Prostate gland (tissue), 2 donors: ENCODE data around the gene KRT72. TPM values are rescaled to one million over a fixed set of nuclear protein-coding genes. Genes with fewer than 3 reads are reported as not detected.

Experiments
- DNase-seq: peaks from one replicate; pipeline ENCODE4 v3.0.0-alpha.2; 2019; ENCODE audit warnings: low spot score
- H3K27ac ChIP-seq, 2 donors: fragments of 200-600 bp; sonication (generic); 2 replicates each; pipeline ENCODE4 v1.5.1; 2017 to 2019
- H3K27me3 ChIP-seq: fragments of 200-600 bp; sonication (generic); replicated peaks from 2 replicates; pipeline ENCODE4 v1.5.1; 2019; ENCODE audit not compliant: insufficient read depth
- H3K36me3 ChIP-seq, 2 donors: fragments of 200-600 bp; sonication (generic); 1 replicate in 1 of 2; 2 replicates in 1 of 2; pipeline versions ENCODE4 v1.5.1 to v1.8.1; 2017 to 2019
- H3K4me1 ChIP-seq: fragments of 200-600 bp; sonication (generic); replicated peaks from 2 replicates; pipeline ENCODE4 v1.5.1; 2019
- H3K4me3 ChIP-seq, 2 donors: fragments of 200-600 bp; sonication (generic); 2 replicates each; pipeline ENCODE4 v1.5.1; 2017 to 2019
- H3K9me3 ChIP-seq: fragments of 200-600 bp; sonication (generic); 2 replicates; pipeline ENCODE4 v1.5.1; 2017
- POLR2A ChIP-seq: fragments of 450-650 bp; IDR thresholded peaks from one replicate; pipeline ENCODE4 v1.6.1; 2016; ENCODE audit warnings: antibody characterized with exemption, mild to moderate bottlenecking
- POLR2AphosphoS5 ChIP-seq: sonication (generic); formaldehyde crosslinking; IDR thresholded peaks from one replicate; pipeline ENCODE4 v1.6.1; 2017; ENCODE audit warnings: antibody characterized with exemption
- WGBS: methylation state at CpG from one replicate; pipeline ENCODE4 v1.1.5; 2018; 5-methylcytosine and 5-hydroxymethylcytosine counted together
- intact Hi-C: fragments of 100-400 bp; cut with DNase I; formaldehyde crosslinking; loops from one replicate; pipeline ENCODE4 v1.14.2; 2022
- total RNA-seq, 2 donors: library from RNA; depleted of rRNA; stranded (reverse); fragments of >200 nt; gene quantifications; one replicate each; pipeline ENCODE4 v1.1.0, GENCODE V29; 2016
- TF ChIP-seq, protein P1 (sequence below), 4 experiments: fragments of 200-600 bp in 2 of 4; fragments of 450-650 bp in 2 of 4; sonication (generic) in 2 of 4; IDR thresholded peaks; 1 replicate in 3 of 4; 2 replicates in 1 of 4; pipeline ENCODE4 v1.5.1; 2016 to 2019; ENCODE audit warnings: antibody characterized with exemption in 4 of 4, mild to moderate bottlenecking in 2 of 4, moderate library complexity in 2 of 4

Gene KRT72
- total RNA-seq, 2 donors from 2014 or later, result 22.1 TPM; not detected in 1

DNA sequence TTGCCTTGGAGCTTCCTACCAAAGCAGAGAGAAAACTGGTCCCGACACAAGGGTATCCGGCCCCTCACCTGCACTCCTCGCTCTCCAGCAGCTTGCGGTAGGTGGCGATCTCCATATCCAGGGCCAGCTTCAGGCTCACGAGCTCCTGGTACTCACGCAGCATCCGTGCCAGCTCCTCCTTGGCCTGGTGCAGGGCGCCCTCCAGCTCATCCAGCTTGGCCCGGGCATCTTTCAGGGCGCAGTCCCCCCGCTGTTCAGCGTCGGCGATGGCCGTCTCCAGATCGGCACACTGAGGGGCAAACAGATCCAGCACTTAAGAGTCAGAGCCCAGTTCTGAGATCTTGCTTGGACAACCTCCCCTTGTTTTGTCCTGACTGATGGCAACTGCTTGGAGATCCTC is 13.7 kb downstream of the KRT72 start:
- Histone ChIP-seq H3K27me3 (no peaks in the 10 kb centered on the region), H3K36me3 (no peaks in the 10 kb centered on the region), H3K9me3 (no peaks in the 10 kb centered on the region), H3K27ac (no peak overlapping the region), H3K4me3 (no peak overlapping the region), H3K4me1 (no peaks in the 10 kb centered on the region)
- DNase-seq, result no peak
- intact Hi-C loops, result loop anchor here (10.0 kb wide), 1 partner anchor 377 kb away; no protein-coding TSS in a partner anchor
- WGBS, result 95% methylated on average over 17 of the region's 17 CpGs
- TF ChIP-seq POLR2A (no peak), POLR2AphosphoS5 (no peak)
- TF ChIP-seq, protein P1, sequence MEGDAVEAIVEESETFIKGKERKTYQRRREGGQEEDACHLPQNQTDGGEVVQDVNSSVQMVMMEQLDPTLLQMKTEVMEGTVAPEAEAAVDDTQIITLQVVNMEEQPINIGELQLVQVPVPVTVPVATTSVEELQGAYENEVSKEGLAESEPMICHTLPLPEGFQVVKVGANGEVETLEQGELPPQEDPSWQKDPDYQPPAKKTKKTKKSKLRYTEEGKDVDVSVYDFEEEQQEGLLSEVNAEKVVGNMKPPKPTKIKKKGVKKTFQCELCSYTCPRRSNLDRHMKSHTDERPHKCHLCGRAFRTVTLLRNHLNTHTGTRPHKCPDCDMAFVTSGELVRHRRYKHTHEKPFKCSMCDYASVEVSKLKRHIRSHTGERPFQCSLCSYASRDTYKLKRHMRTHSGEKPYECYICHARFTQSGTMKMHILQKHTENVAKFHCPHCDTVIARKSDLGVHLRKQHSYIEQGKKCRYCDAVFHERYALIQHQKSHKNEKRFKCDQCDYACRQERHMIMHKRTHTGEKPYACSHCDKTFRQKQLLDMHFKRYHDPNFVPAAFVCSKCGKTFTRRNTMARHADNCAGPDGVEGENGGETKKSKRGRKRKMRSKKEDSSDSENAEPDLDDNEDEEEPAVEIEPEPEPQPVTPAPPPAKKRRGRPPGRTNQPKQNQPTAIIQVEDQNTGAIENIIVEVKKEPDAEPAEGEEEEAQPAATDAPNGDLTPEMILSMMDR (IDR thresholded peaks at IDR 0.05), result no peak

- Histone ChIP-seq H3K36me3 (no peaks in the 10 kb centered on the region), H3K27me3 (no peaks in the 10 kb centered on the region), H3K4me3 (no peak overlapping the region), H3K27ac (no peak overlapping the region), H3K4me1 (no peaks in the 10 kb centered on the region), H3K9me3 (no peaks in the 10 kb centered on the region)
- no peak for DNase-seq
- 83% methylated on average over 9 of the region's 9 CpGs for WGBS
- intact Hi-C loops, result loop anchor here (10.0 kb wide), 1 partner anchor 379 kb away; no protein-coding TSS in a partner anchor
- TF ChIP-seq POLR2A (no peak), POLR2AphosphoS5 (no peak)
- TF ChIP-seq, protein P1 (IDR thresholded peaks at IDR 0.05), result no peak
Measured at GRCh38 chr12:52585946-52586345, 15.3 kb downstream of the KRT72 start.

GRCh38 chr12:52585066-52585465 is 16.2 kb downstream of the KRT72 start:
- Histone ChIP-seq H3K9me3 (no peaks in the 10 kb centered on the region), H3K27ac (no peak overlapping the region), H3K36me3 (no peaks in the 10 kb centered on the region), H3K4me1 (no peaks in the 10 kb centered on the region), H3K27me3 (no peaks in the 10 kb centered on the region), H3K4me3 (no peak overlapping the region)
- no peak for TF ChIP-seq POLR2A
- intact Hi-C loops, result loop anchor here (10.0 kb wide), 1 partner anchor 380 kb away; no protein-coding TSS in a partner anchor
- 89% methylated on average over 3 of the region's 3 CpGs for WGBS
- DNase-seq, result no peak

- intact Hi-C loops, result loop anchor here (5.0 to 10.0 kb wide), 3 partner anchors 212 to 427 kb away; no protein-coding TSS in a partner anchor
- TF ChIP-seq POLR2A, result no peak
- TF ChIP-seq POLR2AphosphoS5, result no peak
- TF ChIP-seq, protein P1 (IDR thresholded peaks at IDR 0.05), result no peak
- H3K27ac ChIP-seq, result no peak overlapping the region
- no peaks in the 10 kb centered on the region for H3K27me3 ChIP-seq
- no peak overlapping the region for H3K4me3 ChIP-seq
- no peaks in the 10 kb centered on the region for H3K9me3 ChIP-seq
- 95% methylated on average over 9 of the region's 9 CpGs for WGBS
- DNase-seq, result no peak
- no peaks in the 10 kb centered on the region for H3K4me1 ChIP-seq
- no peaks in the 10 kb centered on the region for H3K36me3 ChIP-seq
Measured at GRCh38 chr12:52584156-52584682, 17.0 kb downstream of the KRT72 start.

DNA sequence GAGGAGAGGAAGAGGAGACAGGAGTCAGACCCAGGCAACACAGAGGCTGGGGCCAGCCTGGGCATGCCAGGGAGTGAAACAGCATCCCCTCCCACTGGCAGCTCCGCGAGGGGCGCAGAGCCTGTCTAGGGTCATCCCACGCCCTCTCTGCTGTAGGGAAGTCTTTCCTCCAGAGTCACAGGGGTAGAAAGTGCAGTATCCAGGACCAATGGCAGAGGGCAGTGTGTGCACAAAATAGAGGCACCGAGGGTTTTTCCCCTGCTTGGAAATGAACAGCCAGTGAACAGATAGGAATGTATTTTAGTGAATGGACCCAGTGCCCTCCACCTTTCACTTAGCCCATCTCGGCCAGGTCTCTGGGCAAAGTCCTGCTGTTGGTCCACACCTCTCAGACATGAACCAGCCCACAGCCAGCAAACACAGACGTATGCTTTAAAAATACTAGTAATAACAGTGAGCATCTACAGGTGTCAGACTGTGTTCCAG is 18.2 kb downstream of the KRT72 start:
- DNase-seq, result peak; percentile 72
- no peak overlapping the region for H3K4me3 ChIP-seq
- H3K4me1 ChIP-seq, result no peaks in the 10 kb centered on the region
- intact Hi-C loops, result loop anchor here (2.0 to 10.0 kb wide), 4 partner anchors 211 to 426 kb away; no protein-coding TSS in a partner anchor
- no peaks in the 10 kb centered on the region for H3K9me3 ChIP-seq
- no peaks in the 10 kb centered on the region for H3K27me3 ChIP-seq
- 10% methylated on average over 7 of the region's 7 CpGs for WGBS
- TF ChIP-seq POLR2AphosphoS5 (peak; percentile 51), POLR2A (no peak)
- TF ChIP-seq, protein P1 (IDR thresholded peaks at IDR 0.05), result peak; percentile 41 to 92 (median 78)
- H3K27ac ChIP-seq, result no peak overlapping the region
- H3K36me3 ChIP-seq, result no peaks in the 10 kb centered on the region
